ENCODE results near the gene RIMS4. TPM values are rescaled to one million over a fixed set of nuclear protein-coding genes. Genes with fewer than 3 reads are reported as not detected.
"Not testable (repeated sequence)": the region's sequence is repeated elsewhere in the genome, so short reads cannot be mapped to it uniquely, and the experiment has no call there.

The RIMS4 gene
- total RNA-seq, 2 donors from 2014 or later: 1.0 to 61.9 TPM

DNA sequence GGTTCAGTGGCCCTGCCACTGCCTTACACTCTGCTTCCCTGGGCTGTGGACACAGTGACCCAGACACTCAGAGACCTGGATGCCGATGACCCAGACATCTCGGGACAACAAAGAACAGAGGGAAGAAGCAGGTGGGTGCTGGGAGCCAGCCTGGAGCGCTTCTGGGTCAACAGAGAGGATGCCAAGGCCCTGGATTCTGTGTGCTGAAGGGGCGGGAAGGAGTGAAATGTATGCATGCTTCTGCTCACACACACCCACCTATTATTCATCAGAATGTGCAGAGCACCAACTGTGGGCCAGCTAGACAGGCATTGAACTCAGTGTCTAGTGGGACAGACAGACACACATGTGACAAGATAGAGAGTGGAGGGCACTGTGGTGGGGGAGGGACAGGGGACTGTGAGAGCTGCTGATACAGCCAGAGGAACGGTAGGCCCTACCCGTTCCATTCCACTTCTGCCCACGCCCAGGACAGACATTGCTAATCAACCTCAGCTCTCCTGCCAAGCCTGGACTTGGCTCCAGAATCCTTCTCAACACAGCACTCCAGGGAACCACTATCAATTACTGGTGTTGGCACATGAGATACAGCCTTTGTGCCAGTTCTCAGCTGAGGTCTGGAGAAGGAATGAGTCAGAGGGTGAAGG lies 44.5 kb downstream of the RIMS4 start:
- intact Hi-C loops (cut with DNase I): no loop called here
- 35% methylated on average over 7 of the region's 7 CpGs for WGBS

GRCh38 chr20:44765091-44765490 lies 45.3 kb downstream of the RIMS4 start:
- no peak for DNase-seq (ENCODE audit: low spot score)
- WGBS: 48% methylated on average over 4 of the region's 4 CpGs
- Histone ChIP-seq H3K9me3 (no peaks in the 10 kb centered on the region), H3K27me3 (replicated peaks; ENCODE audit: insufficient read depth) (no peaks in the 10 kb centered on the region), H3K27ac (no peak overlapping the region), H3K4me3 (no peak overlapping the region), H3K36me3 (no peaks in the 10 kb centered on the region), H3K4me1 (replicated peaks) (no peaks in the 10 kb centered on the region)
- intact Hi-C loops (cut with DNase I): no loop called here
- no peak for TF ChIP-seq POLR2A (IDR thresholded peaks at IDR 0.05)
- TF ChIP-seq POLR2AphosphoS5 (IDR thresholded peaks at IDR 0.05): no peak
- TF ChIP-seq, protein P1, sequence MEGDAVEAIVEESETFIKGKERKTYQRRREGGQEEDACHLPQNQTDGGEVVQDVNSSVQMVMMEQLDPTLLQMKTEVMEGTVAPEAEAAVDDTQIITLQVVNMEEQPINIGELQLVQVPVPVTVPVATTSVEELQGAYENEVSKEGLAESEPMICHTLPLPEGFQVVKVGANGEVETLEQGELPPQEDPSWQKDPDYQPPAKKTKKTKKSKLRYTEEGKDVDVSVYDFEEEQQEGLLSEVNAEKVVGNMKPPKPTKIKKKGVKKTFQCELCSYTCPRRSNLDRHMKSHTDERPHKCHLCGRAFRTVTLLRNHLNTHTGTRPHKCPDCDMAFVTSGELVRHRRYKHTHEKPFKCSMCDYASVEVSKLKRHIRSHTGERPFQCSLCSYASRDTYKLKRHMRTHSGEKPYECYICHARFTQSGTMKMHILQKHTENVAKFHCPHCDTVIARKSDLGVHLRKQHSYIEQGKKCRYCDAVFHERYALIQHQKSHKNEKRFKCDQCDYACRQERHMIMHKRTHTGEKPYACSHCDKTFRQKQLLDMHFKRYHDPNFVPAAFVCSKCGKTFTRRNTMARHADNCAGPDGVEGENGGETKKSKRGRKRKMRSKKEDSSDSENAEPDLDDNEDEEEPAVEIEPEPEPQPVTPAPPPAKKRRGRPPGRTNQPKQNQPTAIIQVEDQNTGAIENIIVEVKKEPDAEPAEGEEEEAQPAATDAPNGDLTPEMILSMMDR (IDR thresholded peaks at IDR 0.05): no peak

More for the DNA sequence above, 44.5 kb downstream of the RIMS4 start:
- H3K36me3 ChIP-seq: no peaks in the 10 kb centered on the region
- no peak overlapping the region for H3K27ac ChIP-seq
- no peak for TF ChIP-seq POLR2A (IDR thresholded peaks at IDR 0.05)
- TF ChIP-seq, protein P1 (IDR thresholded peaks at IDR 0.05): no peak
- no peak for TF ChIP-seq POLR2AphosphoS5 (IDR thresholded peaks at IDR 0.05)
- no peaks in the 10 kb centered on the region for H3K9me3 ChIP-seq
- DNase-seq (ENCODE audit: low spot score): no peak
- no peak overlapping the region for H3K4me3 ChIP-seq
- no peaks in the 10 kb centered on the region for H3K4me1 ChIP-seq (replicated peaks)
- no peaks in the 10 kb centered on the region for H3K27me3 ChIP-seq (replicated peaks; ENCODE audit: insufficient read depth)

DNA sequence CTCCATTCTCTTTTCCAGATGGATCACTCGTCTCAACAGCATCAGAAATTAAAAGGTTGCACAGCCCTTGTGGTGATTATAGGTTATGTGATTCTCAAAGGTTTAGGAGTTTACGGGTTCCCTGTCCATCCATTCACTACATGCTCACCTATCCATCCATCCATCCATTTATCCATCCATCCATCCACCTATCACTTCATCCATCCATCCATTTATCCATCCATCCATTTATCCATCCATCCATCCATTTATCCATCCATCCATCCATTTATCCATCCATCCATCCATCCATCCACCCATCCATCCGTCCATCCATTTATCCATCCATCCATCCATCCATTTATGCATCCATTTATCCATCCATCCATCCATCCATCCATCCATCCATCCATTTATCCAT lies 46.5 kb downstream of the RIMS4 start:
- H3K4me3 ChIP-seq; H3K9me3 ChIP-seq; H3K4me1 ChIP-seq (replicated peaks); DNase-seq (ENCODE audit: low spot score); H3K27ac ChIP-seq; H3K27me3 ChIP-seq (replicated peaks; ENCODE audit: insufficient read depth); H3K36me3 ChIP-seq; intact Hi-C loops (cut with DNase I): not testable (repeated sequence)
- 89% methylated on average over 3 of the region's 3 CpGs for WGBS

DNA sequence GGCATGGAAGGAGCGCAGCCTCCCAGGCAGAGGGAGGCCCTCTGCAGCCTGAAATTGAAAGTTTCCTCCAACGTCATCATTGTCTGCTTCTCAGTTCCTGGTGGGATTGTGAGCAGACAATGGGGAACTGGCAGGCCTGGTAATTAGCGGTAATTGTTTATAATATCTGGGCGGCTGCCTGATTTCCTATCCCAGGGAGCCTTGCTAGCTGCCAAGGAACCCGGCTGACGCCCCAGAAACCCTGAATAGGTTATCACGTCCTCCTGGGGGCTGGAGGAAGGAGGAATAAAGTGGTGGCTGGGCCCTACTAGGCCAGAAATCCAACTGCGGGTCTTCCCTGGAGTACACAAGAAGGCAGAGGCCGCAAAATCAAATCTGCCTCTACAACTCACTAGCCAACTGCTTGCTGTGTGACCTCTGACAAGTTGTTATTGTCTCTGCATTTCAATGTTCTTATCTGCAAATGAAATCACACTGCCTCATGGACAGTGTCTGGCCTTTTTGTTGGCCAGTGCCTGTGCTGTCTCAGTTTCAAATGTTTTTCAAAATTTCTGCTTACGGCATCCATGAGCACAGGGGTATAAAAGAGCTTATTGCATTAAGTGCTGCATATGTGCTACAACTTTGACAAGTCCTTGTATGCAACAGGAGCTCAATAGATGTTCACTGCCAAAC lies 47.7 kb downstream of the RIMS4 start:
- no peaks in the 10 kb centered on the region for H3K4me1 ChIP-seq (replicated peaks)
- TF ChIP-seq, protein P1 (IDR thresholded peaks at IDR 0.05): no peak
- TF ChIP-seq POLR2AphosphoS5 (IDR thresholded peaks at IDR 0.05) (no peak), POLR2A (IDR thresholded peaks at IDR 0.05) (no peak)

GRCh38 chr20:44761423-44761822 lies 48.9 kb downstream of the RIMS4 start:
- WGBS: 41% methylated on average over 3 of the region's 3 CpGs
- Histone ChIP-seq H3K27ac (no peak overlapping the region), H3K36me3 (no peaks in the 10 kb centered on the region), H3K4me1 (replicated peaks) (no peaks in the 10 kb centered on the region), H3K27me3 (replicated peaks; ENCODE audit: insufficient read depth) (no peaks in the 10 kb centered on the region), H3K9me3 (no peaks in the 10 kb centered on the region), H3K4me3 (no peak overlapping the region)
- TF ChIP-seq POLR2AphosphoS5 (IDR thresholded peaks at IDR 0.05): no peak
- TF ChIP-seq, protein P1 (IDR thresholded peaks at IDR 0.05): no peak
- no peak for TF ChIP-seq POLR2A (IDR thresholded peaks at IDR 0.05)
- intact Hi-C loops (cut with DNase I): no loop called here
- DNase-seq (ENCODE audit: low spot score): no peak

More for the DNA sequence above, 47.7 kb downstream of the RIMS4 start:
- Histone ChIP-seq H3K36me3 (no peaks in the 10 kb centered on the region), H3K27ac (no peak overlapping the region), H3K4me3 (no peak overlapping the region), H3K27me3 (replicated peaks; ENCODE audit: insufficient read depth) (no peaks in the 10 kb centered on the region), H3K9me3 (no peaks in the 10 kb centered on the region)
- intact Hi-C loops (cut with DNase I): no loop called here
- no peak for DNase-seq (ENCODE audit: low spot score)
- WGBS: 53% methylated on average over 10 of the region's 10 CpGs

Data from prostate gland (tissue), 2 donors.